ENCODE results near the gene FAM161B.
A peak's percentile ranks its signal among the peaks of the same experiment; 100 is the strongest.
"Not testable (repeated sequence)": the region's sequence is repeated elsewhere in the genome, so short reads cannot be mapped to it uniquely, and the experiment has no call there.

FAM161B gene

DNA sequence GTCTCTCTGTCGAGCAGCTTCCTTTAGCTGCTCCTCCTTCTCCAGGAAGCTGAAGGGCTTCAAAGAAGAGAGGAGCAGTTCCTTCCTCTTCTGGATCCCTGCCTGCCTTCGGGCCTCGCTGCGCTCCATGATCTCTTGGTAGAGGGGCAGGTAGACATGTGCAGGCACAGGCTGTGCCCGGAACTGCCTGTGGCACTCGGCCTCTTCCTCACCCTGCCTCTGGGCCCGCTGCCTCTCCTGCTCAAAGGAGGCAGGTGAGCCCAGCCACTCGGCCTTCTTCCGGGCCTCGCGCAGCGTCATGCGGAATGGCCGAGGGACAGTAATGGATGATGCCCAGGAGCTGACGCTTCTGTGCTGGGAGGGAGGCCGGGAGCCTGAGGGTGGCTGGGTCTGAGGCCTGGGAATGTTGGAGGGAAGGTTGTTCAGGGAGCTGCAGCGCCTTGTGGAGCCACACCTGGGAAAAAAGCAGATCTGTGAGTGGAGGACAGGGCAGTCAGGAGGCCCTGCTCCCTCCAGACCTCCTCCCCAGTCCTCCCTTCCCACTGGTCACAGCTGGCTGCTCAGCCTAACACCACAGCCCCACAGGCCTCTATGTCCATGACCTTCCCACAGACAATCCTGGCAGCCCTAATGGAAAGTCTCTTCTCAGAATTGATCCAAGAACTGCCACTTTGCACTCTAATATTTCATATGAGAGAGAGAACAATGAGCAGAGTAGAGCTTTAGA lies 5.3 kb downstream of the FAM161B start:
- no peak for DNase-seq (ENCODE audit: low read depth in 2 of 2)

DNA sequence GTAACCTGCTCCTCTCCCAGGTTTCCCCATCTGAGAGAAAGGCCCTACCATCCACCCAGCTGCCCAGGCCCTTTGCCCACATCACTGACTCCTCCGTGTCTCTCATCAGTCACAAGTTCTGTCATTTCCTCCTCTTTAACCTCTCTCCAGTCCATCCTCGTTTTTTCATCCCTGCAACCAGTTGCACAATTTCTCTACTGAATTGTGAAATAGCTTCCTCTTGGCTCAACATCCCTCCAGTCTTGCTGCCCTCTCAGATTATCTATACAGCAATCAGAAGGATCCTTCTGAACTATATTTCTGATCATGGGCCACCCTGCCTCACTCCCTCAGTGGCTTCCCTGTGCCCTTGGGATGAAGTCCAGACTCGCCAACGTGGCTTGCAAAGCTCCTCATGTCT lies 6.8 kb downstream of the FAM161B start:
- DNase-seq (ENCODE audit: low read depth in 2 of 2), result no peak

DNA sequence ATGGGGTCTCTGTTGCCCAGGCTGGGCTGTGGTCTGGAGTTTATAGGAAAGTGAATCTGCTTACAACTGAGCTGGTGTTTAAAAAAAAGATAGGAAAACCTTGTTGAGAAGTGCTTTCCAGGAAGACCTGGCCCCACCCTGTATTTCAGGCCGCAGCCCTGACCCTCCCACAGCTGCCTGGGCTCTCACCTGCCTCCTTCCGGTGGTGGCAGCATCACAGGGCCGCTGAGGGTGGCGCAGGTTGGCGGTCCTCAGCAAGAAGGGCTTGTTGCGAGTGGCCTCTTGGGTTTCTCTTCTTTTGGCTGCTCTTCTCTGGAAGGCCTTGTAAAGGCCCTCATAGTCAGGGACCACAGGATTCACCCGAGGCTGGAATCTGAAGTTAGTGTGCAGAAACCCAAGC lies 7.7 kb downstream of the FAM161B start:
- no peak for DNase-seq (ENCODE audit: low read depth in 2 of 2)

- DNase-seq (ENCODE audit: low read depth in 2 of 2), result no peak
Measured at GRCh38 chr14:73937012-73937411, 12.9 kb downstream of the FAM161B start.

DNA sequence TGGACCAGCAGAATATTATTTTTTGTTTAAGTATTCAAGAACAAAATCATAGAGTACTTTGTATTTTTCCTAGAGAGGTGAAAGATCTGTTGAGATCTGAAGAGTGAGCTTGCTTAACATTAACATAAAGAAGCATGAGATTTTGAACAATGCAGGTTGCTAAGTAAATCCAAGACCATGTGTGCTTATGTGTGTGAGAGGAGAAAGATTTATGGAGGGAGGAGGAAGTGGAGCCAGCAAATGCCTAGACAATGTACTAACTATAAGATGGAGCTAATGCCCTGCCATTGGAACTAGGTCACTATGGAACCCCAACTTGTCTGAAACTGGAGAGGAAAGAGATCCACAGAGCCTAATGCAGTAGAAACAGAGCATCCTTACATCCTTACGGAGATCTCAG lies 13.3 kb downstream of the FAM161B start:
- DNase-seq (ENCODE audit: low read depth in 2 of 2), result no peak

- no peak for DNase-seq (ENCODE audit: low read depth in 2 of 2)
Measured at GRCh38 chr14:73935666-73936065, 14.2 kb downstream of the FAM161B start.

- DNase-seq (ENCODE audit: low read depth in 2 of 2), result no peak
Measured at GRCh38 chr14:73924337-73924736, 25.6 kb downstream of the FAM161B start.

- not testable (repeated sequence) for DNase-seq (ENCODE audit: low read depth in 2 of 2)
Measured at GRCh38 chr14:73919457-73919856, 30.4 kb downstream of the FAM161B start.

DNA sequence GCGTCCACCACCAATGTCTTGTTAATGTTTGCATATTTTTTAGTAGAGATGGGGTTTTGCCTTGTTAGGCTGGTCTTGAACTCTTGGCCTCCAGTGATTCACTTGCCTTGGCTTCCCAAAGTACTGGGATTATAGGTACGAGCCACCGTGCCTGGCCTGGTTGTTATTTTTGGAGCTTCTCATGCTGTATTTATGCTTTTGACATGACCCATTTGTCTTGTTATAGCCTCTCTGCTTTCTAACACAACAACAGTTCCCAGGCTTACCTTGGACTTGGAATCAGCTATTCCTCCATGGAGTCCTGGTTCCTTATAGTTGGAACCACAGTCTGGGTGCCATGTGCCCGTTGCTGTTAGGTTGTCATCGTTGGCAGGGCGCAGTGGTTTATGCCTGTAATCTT lies 33.6 kb downstream of the FAM161B start:
- DNase-seq (ENCODE audit: low read depth in 2 of 2), result no peak

- DNase-seq (ENCODE audit: low read depth in 2 of 2), result no peak
Measured at GRCh38 chr14:73913256-73913655, 36.6 kb downstream of the FAM161B start.

DNA sequence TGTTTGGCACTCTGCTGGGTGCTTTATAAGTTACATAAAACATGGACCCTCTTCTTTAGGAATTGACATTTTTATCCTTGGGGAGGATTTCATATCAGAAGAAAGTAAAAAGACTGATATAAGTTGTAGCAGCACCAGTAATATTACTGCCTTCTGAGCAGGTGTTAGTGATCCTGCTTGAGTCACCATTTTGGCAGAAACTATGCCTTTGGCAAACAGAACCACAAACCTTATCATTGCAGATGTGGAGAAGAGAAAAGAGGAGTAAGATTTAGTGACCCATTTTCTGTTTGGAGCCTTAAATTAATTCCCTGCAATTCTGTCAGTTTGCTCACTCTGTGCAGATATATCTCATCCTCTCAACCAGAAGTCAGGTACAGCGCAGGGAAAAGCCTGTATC lies 40.2 kb downstream of the FAM161B start:
- no peak for DNase-seq (ENCODE audit: low read depth in 2 of 2)

- DNase-seq (ENCODE audit: low read depth in 2 of 2), result no peak
Measured at GRCh38 chr14:73903028-73903427, 46.9 kb downstream of the FAM161B start.

GRCh38 chr14:73896521-73896920 lies 53.4 kb downstream of the FAM161B start:
- DNase-seq (ENCODE audit: low read depth in 2 of 2), result no peak

DNA sequence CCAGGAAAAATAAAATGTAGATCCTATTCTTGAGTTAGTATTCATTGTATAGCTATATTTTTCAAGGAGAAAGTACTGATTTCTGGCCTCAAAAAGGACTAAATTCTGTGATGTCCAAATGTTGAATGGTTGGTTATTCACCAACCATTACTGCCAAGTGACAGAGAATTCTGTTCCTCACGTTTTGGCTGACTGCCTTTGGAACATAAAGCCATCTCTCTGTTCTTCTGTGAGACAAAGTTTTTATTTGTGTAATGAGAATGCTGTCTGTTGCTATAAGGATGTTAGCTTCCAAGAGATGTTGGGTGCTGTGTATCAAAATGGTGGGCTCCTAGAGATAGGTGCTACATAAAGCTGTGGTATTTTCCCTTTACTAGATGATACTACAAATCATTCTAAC lies 54.0 kb downstream of the FAM161B start:
- no peak for DNase-seq (ENCODE audit: low read depth in 2 of 2)

- DNase-seq (ENCODE audit: low read depth in 2 of 2), result not testable (repeated sequence)
Measured at GRCh38 chr14:73894180-73894687, 55.7 kb downstream of the FAM161B start.

DNA sequence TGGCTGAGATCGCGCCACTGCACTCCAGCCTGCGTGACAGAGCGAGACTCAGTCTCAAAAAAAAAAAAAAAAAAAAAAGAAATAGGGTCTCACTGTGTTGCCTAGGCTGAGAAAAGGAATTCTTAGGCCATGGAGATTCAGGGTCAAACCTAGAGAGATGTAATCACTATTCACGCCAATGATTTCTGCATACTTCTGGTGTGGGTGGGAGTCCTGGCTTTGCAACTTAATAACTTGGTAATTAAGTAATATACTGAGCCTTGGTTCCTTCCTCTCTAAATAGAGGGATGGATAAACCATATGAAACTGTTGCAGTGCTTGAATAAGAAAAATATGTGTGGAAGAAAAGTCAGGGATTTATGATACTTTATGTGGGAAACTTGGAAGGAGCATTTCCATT lies 60.5 kb downstream of the FAM161B start:
- no peak for DNase-seq (ENCODE audit: low read depth in 2 of 2)

GRCh38 chr14:73888971-73889370 lies 60.9 kb downstream of the FAM161B start:
- DNase-seq (ENCODE audit: low read depth in 2 of 2), result no peak

- DNase-seq (ENCODE audit: low read depth in 2 of 2), result no peak
Measured at GRCh38 chr14:73888460-73888725, 61.5 kb downstream of the FAM161B start.

GRCh38 chr14:73887694-73888459 lies 62.0 kb downstream of the FAM161B start:
- no peak for DNase-seq (ENCODE audit: low read depth in 2 of 2)

DNA sequence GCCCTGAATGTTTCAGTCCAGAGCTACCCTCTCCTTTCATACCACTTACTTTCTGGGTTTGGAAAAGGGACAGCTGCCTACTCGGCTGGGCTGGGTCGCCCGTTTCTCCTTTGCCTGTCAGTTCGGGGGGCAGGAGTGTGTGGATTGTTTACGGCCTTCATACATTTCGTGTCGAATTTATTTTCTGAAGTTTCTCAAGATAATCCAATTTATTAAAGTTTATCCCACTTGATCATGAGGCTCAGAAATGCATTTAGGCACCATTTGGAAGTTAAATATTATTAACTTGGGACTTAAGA lies 62.6 kb downstream of the FAM161B start:
- no peak for DNase-seq (ENCODE audit: low read depth in 2 of 2)

GRCh38 chr14:73886449-73887317 lies 63.2 kb downstream of the FAM161B start, which contains the start of gene ZNF410:
ZNF410 (plus strand) TSS chr14:73886859; CDS start chr14:73892176, 5,317 bp downstream.
- DNase-seq (ENCODE audit: low read depth in 2 of 2), result peak; percentile 84 to 89

- DNase-seq (ENCODE audit: low read depth in 2 of 2), result no peak
Measured at GRCh38 chr14:73884438-73885190, 65.3 kb downstream of the FAM161B start.
